RWPE1 (cell line): ENCODE results near the gene COL9A3.
A peak's percentile ranks its signal among the peaks of the same experiment; 100 is the strongest.

Experiments
- CTCF ChIA-PET: fragments of 350-600 bp; sonication (Branson Sonifier 250); formaldehyde crosslinking; extraction: SDS; loops from one replicate; lab custom pipeline; 2021; lab: Yijun Ruan, JAX
- POLR2A ChIA-PET: fragments of 400-600 bp; formaldehyde crosslinking; extraction: SDS; loops from one replicate; lab custom pipeline; 2020; ENCODE audit warnings: antibody characterized with exemption; ENCODE audit not compliant: low non-redundant PET; lab: Yijun Ruan, JAX
- DNase-seq: peaks from one replicate; pipeline ENCODE4 v3.0.0; 2012; ENCODE audit warnings: low spot score
- H3K27ac ChIP-seq: fragments of 450-650 bp; 2 replicates; pipeline ENCODE4 v1.5.1; 2017
- TF ChIP-seq, protein P1 (sequence below): fragments of 450-650 bp; conservative IDR thresholded peaks from 2 replicates; pipeline ENCODE4 v1.5.1; 2017; ENCODE audit warnings: low read depth, mild to moderate bottlenecking

COL9A3 gene

DNA sequence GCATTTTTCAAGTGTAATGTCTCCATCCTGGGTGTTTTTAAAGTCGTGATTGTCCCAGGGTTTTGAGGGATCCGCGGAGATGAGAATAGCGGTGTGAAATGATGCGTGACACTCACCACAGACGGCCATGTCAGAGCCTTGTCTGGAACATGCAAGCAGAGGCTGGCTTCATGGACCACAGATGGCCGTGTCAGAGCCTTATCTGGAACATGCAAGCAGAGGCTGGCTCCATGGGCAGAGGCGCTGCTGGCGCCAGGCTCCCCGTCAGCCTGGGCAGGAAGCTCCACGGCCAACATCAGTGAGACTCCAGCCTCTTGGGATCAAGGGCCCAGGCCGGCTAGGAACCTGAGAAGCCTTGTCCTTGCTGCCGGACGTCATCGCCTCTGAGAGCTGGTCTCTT is 28.2 kb upstream of the COL9A3 start:
- DNase-seq: no peak
- POLR2A ChIA-PET: no interaction called here
- CTCF ChIA-PET: interaction anchor here (0.6 to 3.8 kb wide), 7 partner anchors 20 to 172 kb away, joined by 3 to 70 read pairs (median 4); no protein-coding TSS in a partner anchor
- TF ChIP-seq, protein P1, sequence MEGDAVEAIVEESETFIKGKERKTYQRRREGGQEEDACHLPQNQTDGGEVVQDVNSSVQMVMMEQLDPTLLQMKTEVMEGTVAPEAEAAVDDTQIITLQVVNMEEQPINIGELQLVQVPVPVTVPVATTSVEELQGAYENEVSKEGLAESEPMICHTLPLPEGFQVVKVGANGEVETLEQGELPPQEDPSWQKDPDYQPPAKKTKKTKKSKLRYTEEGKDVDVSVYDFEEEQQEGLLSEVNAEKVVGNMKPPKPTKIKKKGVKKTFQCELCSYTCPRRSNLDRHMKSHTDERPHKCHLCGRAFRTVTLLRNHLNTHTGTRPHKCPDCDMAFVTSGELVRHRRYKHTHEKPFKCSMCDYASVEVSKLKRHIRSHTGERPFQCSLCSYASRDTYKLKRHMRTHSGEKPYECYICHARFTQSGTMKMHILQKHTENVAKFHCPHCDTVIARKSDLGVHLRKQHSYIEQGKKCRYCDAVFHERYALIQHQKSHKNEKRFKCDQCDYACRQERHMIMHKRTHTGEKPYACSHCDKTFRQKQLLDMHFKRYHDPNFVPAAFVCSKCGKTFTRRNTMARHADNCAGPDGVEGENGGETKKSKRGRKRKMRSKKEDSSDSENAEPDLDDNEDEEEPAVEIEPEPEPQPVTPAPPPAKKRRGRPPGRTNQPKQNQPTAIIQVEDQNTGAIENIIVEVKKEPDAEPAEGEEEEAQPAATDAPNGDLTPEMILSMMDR: no peak
- H3K27ac ChIP-seq: no peak overlapping the region

DNA sequence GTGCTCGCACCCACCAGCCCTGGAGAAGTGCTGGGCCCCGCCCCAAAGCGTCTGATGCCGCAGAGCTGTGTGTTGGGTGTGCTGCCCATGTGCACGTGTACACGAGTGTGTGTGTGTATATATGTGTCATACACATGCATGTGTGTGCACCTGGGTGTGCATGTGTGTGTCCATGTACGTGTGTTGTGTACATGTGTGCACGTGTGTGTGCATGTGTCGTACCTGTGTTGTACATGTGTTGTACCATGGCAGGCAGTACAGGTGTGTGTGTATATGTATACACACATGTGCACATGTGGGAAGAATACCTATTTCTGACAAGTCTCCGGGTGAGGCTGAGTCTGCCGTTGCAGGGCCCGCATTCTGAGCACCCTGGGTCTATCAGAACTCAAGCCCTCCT is 26.8 kb upstream of the COL9A3 start:
- no peak for DNase-seq
- TF ChIP-seq, protein P1: no peak

DNA sequence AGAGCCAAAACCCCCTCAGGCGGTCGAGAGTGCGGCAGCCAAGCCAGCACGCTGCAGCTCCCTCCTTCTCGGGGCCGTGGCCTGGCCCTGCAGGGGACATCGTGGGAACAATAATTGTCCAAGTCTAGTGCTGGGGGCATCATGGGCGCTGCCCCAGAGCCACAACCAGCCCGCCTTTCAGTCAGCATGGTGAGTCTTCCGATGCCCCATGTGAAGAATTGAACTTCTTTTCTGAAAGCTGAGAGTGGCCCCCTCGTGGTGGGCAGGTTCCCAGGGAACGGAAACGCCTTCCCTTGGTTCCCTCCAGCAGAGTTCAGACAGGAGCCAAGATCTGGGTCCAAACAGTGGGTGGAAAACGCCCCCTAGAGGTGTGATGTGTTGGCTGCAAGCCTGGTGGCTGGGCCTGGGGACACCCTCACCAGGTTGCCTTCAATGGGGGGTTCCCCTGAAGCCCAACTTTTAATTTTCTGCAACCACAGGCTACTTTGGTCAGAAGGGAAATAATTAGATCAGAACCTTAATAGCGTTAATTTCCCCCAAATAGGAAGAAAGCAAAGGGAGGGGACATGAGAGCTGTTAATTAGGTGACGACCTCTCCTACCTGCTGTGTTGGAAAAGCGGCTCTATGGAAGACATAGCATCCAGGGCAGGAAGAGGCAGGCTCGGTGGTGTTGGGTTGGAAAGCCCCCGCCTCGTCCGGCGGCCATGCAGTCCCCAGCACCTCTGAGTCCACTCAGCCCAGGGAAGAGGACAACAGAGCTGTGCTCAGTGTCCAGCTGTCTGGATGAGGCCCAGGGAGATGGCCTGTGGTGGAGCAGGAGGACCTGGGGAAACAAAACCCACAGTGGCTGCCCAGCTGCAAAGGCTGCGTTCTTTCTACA is 25.3 kb upstream of the COL9A3 start:
- peak; percentile 96 for DNase-seq
- CTCF ChIA-PET: interaction anchor here (0.6 to 3.8 kb wide), 54 partner anchors 9 to 441 kb away, joined by 3 to 70 read pairs (median 6); partner anchors contain the start of genes NTSR1 and SLCO4A1
- TF ChIP-seq, protein P1: peak; percentile 100
- peak overlapping the region; percentile 97 for H3K27ac ChIP-seq
- POLR2A ChIA-PET: no interaction called here

More for the DNA sequence above, 26.8 kb upstream of the COL9A3 start:
- ChIA-PET CTCF (interaction anchor here (0.6 to 3.8 kb wide), 12 partner anchors 19 to 290 kb away, joined by 3 to 70 read pairs (median 8); partner anchors contain the start of gene NTSR1), POLR2A (no interaction called here)
- peak overlapping the region; percentile 10; the same call in 1 of the 2 replicates for H3K27ac ChIP-seq

DNA sequence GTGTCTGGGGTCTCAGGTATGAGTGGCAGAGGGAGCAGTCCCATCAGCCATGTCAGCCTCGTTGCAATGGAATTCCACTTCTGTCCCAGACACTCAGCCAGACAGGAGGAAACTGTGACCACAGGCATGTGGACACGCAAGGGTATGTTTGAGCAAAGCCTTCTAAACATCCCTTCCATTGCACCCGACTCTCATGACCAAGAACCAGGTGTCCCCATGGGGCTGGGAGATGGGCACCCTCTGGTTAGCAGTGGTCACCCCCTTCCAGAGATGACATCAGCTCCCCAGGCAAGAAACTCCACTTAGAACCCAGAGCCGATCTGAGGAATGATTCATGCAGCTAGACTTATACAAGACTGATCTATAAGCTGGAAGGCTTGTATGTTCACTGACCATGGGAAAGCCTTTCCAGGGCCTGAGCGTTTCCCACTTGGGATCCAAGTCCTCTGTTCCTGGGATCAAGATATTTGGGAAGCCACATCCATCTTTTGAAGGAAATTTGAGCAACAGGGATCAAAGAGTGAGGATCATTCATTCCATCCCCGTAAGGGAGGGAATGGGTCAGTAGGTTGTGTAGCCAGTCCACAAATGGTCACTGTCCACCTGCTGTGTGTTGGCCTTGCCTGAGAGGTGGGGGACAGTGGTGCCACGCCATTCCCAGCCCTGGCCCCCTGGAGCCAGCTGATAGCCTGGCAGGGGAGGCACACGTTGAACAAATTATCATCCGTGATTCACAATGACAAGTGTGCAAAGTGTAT is 24.5 kb upstream of the COL9A3 start:
- TF ChIP-seq, protein P1: no peak
- DNase-seq: no peak
- peak overlapping the region; percentile 97 for H3K27ac ChIP-seq
- CTCF ChIA-PET: interaction anchor here (0.5 to 3.8 kb wide), 36 partner anchors 9 to 442 kb away, joined by 3 to 70 read pairs (median 9); partner anchors contain the start of genes NTSR1 and SLCO4A1
- POLR2A ChIA-PET: interaction anchor here (0.6 kb wide), 1 partner anchor 19 kb away, joined by 3 read pairs; no protein-coding TSS in a partner anchor

DNA sequence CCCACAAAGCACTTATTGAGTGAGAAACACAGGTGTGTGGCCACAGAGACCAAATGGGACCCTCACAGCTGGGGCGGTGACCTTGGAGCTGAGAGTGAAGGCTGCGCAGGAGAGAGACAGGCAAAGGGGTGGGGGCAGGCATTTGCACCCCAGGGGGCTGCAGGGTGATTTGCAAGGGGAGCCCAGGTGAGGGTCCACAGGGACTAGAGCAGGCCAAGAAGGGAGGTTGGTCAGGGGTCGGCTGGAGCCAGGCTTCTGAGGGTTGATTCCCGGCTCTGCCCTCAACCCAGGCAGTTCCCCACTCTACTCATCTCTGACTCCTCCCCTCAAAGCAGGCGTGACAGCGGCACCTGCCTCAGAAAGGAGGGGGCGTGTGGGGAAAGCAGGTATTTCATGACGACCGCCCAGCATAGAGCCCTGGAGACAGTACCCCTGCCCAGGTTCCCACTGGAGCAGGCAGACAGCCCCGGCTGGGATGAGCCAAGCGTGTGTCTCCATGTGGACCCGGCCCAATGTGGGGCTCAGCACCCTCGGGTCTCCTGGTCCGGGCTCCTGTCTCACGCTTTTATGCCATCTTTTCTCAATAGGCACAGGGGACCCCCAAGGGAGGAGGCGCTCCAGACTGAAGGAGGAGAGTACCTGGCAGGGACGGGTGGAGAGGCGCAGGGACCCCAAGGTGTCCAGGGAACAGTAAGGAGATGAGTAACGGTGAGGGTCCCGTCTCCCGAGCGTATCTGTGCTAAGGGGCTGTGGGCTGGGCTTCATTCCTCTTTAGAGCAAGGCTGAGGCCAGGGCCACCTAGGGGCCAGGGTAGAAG is 23.7 kb upstream of the COL9A3 start:
- TF ChIP-seq, protein P1: no peak
- no peak for DNase-seq
- CTCF ChIA-PET: interaction anchor here (0.5 to 2.2 kb wide), 14 partner anchors 14 to 383 kb away, joined by 3 to 22 read pairs (median 6); partner anchors contain the start of genes NTSR1 and SLCO4A1
- POLR2A ChIA-PET: interaction anchor here (0.6 to 1.7 kb wide), 5 partner anchors 19 to 150 kb away, joined by 3 to 4 read pairs (median 3); partner anchors contain the start of gene NTSR1
- peak overlapping the region; percentile 97 for H3K27ac ChIP-seq
